ENCODE results near the gene SLC38A7. TPM values are rescaled to one million over a fixed set of nuclear protein-coding genes. Genes with fewer than 3 reads are reported as not detected.
"Not testable (repeated sequence)": the region's sequence is repeated elsewhere in the genome, so short reads cannot be mapped to it uniquely, and the experiment has no call there.

The SLC38A7 gene
- total RNA-seq, 1 experiment from 2014 or later: 9.8 TPM

- Histone ChIP-seq H3K4me2 (ENCODE audit: low read length) (no peak overlapping the region), H4K20me1 (ENCODE audit: insufficient read depth) (no peaks in the 10 kb centered on the region), H2AFZ (ENCODE audit: low read depth, low read length, poor library complexity, severe bottlenecking) (no peak overlapping the region), H3K27ac (ENCODE audit: low read depth, low read length) (no peak overlapping the region), H3K4me1 (ENCODE audit: control insufficient read depth in 1 of 2, insufficient read depth in 2 of 2, low read length in 2 of 2) (no peaks in the 10 kb centered on the region), H3K9me2 (ENCODE audit: insufficient read depth) (no peaks in the 10 kb centered on the region), H3K27me3 (ENCODE audit: insufficient read depth, low read length) (no peaks in the 10 kb centered on the region), H3K9ac (ENCODE audit: low read length) (no peak overlapping the region), H3K79me2 (ENCODE audit: insufficient read depth, low read length) (no peaks in the 10 kb centered on the region), H3K36me3 (ENCODE audit: control insufficient read depth in 1 of 2, insufficient read depth in 2 of 2, low read length in 2 of 2) (no peaks in the 10 kb centered on the region), H3K4me3 (replicated peaks in 1 of 2; ENCODE audit: low read depth in 1 of 2, low read length in 2 of 2) (no peak overlapping the region), H3K9me3 (ENCODE audit: control insufficient read depth in 1 of 2, insufficient read depth in 1 of 2, low read depth in 1 of 2, low read length in 2 of 2) (peaks cover 4% of the 10 kb centered on the region in 2 experiments; a peak in 1 of 4 replicates)
- ChIA-PET POLR2A (no interaction called here), CTCF (no interaction called here), RAD21 (ENCODE audit: low non-redundant PET in 1 of 2, low total read pairs in 2 of 2, uncharacterized antibody in 2 of 2, unreplicated experiment in 2 of 2) (no interaction called here)
- no peak for DNase-seq (ENCODE audit: low read depth, low spot score)
- TF ChIP-seq CBX3 (IDR thresholded peaks at IDR 0.05; ENCODE audit: low read depth): 0 out of 2 replicates have a peak, but pooled peaks have one; percentile 39
- no peak for TF ChIP-seq YY1 (IDR thresholded peaks at IDR 0.05; ENCODE audit: extremely low read depth, insufficient replicate concordance, low read depth, low read length)
- no TSS peak for BruUV-seq (replicated peaks)
- no peak for ATAC-seq
- intact Hi-C loops (cut with micrococcal nuclease): no loop called here
Measured at GRCh38 chr16:58692450-58692849, 7.9 kb upstream of the SLC38A7 start.

- H3K4me2 ChIP-seq (ENCODE audit: low read length); CTCF ChIA-PET; DNase-seq (ENCODE audit: low read depth, low spot score); H3K27me3 ChIP-seq (ENCODE audit: insufficient read depth, low read length); H3K4me3 ChIP-seq (replicated peaks in 1 of 2; ENCODE audit: low read depth in 1 of 2, low read length in 2 of 2); RAD21 ChIA-PET (ENCODE audit: low non-redundant PET in 1 of 2, low total read pairs in 2 of 2, uncharacterized antibody in 2 of 2, unreplicated experiment in 2 of 2); H3K9me2 ChIP-seq (ENCODE audit: insufficient read depth); H3K27ac ChIP-seq (ENCODE audit: low read depth, low read length); POLR2A ChIA-PET; BruUV-seq (replicated peaks); H3K9me3 ChIP-seq (ENCODE audit: control insufficient read depth in 1 of 2, insufficient read depth in 1 of 2, low read depth in 1 of 2, low read length in 2 of 2); ATAC-seq; H2AFZ ChIP-seq (ENCODE audit: low read depth, low read length, poor library complexity, severe bottlenecking); H3K9ac ChIP-seq (ENCODE audit: low read length); H3K79me2 ChIP-seq (ENCODE audit: insufficient read depth, low read length); H4K20me1 ChIP-seq (ENCODE audit: insufficient read depth); H3K36me3 ChIP-seq (ENCODE audit: control insufficient read depth in 1 of 2, insufficient read depth in 2 of 2, low read length in 2 of 2); intact Hi-C loops (cut with micrococcal nuclease): not testable (repeated sequence)
- peaks cover 0 to 13% of the 10 kb centered on the region in 2 experiments; a peak in 2 of 4 replicates for H3K4me1 ChIP-seq (ENCODE audit: control insufficient read depth in 1 of 2, insufficient read depth in 2 of 2, low read length in 2 of 2)
Measured at GRCh38 chr16:58686985-58687706, 2.6 kb upstream of the SLC38A7 start.
